Measurements from ENCODE around the gene LTBP1. TPM values are rescaled to one million over a fixed set of nuclear protein-coding genes. Genes with fewer than 3 reads are reported as not detected.
"Not testable (repeated sequence)": the region's sequence is repeated elsewhere in the genome, so short reads cannot be mapped to it uniquely, and the experiment has no call there.

LTBP1 gene
- total RNA-seq, 1 donor from 2014 or later = 36.1 TPM

- no peak for DNase-seq (ENCODE audit: low read depth in 2 of 2)
These were observed 462.7 kb downstream of the LTBP1 start for GRCh38 chr2:33409417-33409955.

GRCh38 chr2:33411765-33412164, 465.0 kb downstream of the LTBP1 start:
- peak in 1 of 2 donors; percentile 75 for DNase-seq (ENCODE audit: low read depth in 2 of 2)

GRCh38 chr2:33412920-33413319, 466.2 kb downstream of the LTBP1 start:
- peak; percentile 82 to 88 for DNase-seq (ENCODE audit: low read depth in 2 of 2)

- DNase-seq (ENCODE audit: low read depth in 2 of 2) = peak; percentile 50 to 74
These were observed 472.9 kb downstream of the LTBP1 start for GRCh38 chr2:33419581-33420200.

GRCh38 chr2:33420726-33421125, 474.0 kb downstream of the LTBP1 start:
- DNase-seq (ENCODE audit: low read depth in 2 of 2) = peak; percentile 87 to 88

GRCh38 chr2:33421820-33422219, 475.1 kb downstream of the LTBP1 start:
- peak in 1 of 2 donors; percentile 55 for DNase-seq (ENCODE audit: low read depth in 2 of 2)

- no peak for DNase-seq (ENCODE audit: low read depth in 2 of 2)
These were observed 478.4 kb downstream of the LTBP1 start for GRCh38 chr2:33425161-33425560.

GRCh38 chr2:33425586-33426031, 478.9 kb downstream of the LTBP1 start:
- peak in 1 of 2 donors; percentile 75 for DNase-seq (ENCODE audit: low read depth in 2 of 2)

- peak; percentile 73 to 80 for DNase-seq (ENCODE audit: low read depth in 2 of 2)
These were observed 480.0 kb downstream of the LTBP1 start for GRCh38 chr2:33426666-33427231.

- DNase-seq (ENCODE audit: low read depth in 2 of 2) = no peak
These were observed 483.3 kb downstream of the LTBP1 start for GRCh38 chr2:33430077-33430476.

- DNase-seq (ENCODE audit: low read depth in 2 of 2) = no peak
These were observed 484.1 kb downstream of the LTBP1 start for GRCh38 chr2:33430856-33431255.

- DNase-seq (ENCODE audit: low read depth in 2 of 2) = no peak
These were observed 486.1 kb downstream of the LTBP1 start for GRCh38 chr2:33432871-33433270.

- peak in 1 of 2 donors; percentile 47 for DNase-seq (ENCODE audit: low read depth in 2 of 2)
These were observed 486.8 kb downstream of the LTBP1 start for GRCh38 chr2:33433279-33434235.

GRCh38 chr2:33435518-33435917, 488.8 kb downstream of the LTBP1 start:
- DNase-seq (ENCODE audit: low read depth in 2 of 2) = no peak

GRCh38 chr2:33436083-33436482, 489.3 kb downstream of the LTBP1 start:
- peak; percentile 85 to 87 for DNase-seq (ENCODE audit: low read depth in 2 of 2)

- DNase-seq (ENCODE audit: low read depth in 2 of 2) = peak; percentile 57 to 89
These were observed 490.5 kb downstream of the LTBP1 start for GRCh38 chr2:33437297-33437696.

GRCh38 chr2:33437815-33438214, 491.1 kb downstream of the LTBP1 start:
- DNase-seq (ENCODE audit: low read depth in 2 of 2) = peak in 1 of 2 donors; percentile 20

- peak; percentile 84 to 90 for DNase-seq (ENCODE audit: low read depth in 2 of 2)
These were observed 494.6 kb downstream of the LTBP1 start for GRCh38 chr2:33441235-33441810.

GRCh38 chr2:33442052-33442451, 495.3 kb downstream of the LTBP1 start:
- not testable (repeated sequence) for DNase-seq (ENCODE audit: low read depth in 2 of 2)

GRCh38 chr2:33442528-33443079, 495.9 kb downstream of the LTBP1 start:
- DNase-seq (ENCODE audit: low read depth in 2 of 2) = peak; percentile 89 to 91

GRCh38 chr2:33443274-33443829, 496.6 kb downstream of the LTBP1 start:
- no peak for DNase-seq (ENCODE audit: low read depth in 2 of 2)

All from lung microvascular endothelial cell (primary cell).